Dermis microvascular lymphatic vessel endothelial cell (primary cell): Measurements from ENCODE around the gene ZNF503. TPM values are rescaled to one million over a fixed set of nuclear protein-coding genes. Genes with fewer than 3 reads are reported as not detected.
"Not testable (repeated sequence)": the region's sequence is repeated elsewhere in the genome, so short reads cannot be mapped to it uniquely, and the experiment has no call there.

Experiments used
- DNase-seq, 2 donors: peaks; one replicate each; pipeline versions ENCODE4 v3.0.0 to v3.0.0-alpha.2; 2010; ENCODE audit warnings: low read depth in 2 of 2
- total RNA-seq: library from RNA; depleted of rRNA; stranded (reverse); fragments of >200 nt; gene quantifications from 2 replicates; pipeline ENCODE4 v1.2.1, GENCODE V29; 2014

ZNF503 gene
- total RNA-seq, 1 donor from 2014 or later = 0.26 TPM

- DNase-seq = no peak
Observed at GRCh38 chr10:75395932-75396630, 5.5 kb downstream of the ZNF503 start.

DNA sequence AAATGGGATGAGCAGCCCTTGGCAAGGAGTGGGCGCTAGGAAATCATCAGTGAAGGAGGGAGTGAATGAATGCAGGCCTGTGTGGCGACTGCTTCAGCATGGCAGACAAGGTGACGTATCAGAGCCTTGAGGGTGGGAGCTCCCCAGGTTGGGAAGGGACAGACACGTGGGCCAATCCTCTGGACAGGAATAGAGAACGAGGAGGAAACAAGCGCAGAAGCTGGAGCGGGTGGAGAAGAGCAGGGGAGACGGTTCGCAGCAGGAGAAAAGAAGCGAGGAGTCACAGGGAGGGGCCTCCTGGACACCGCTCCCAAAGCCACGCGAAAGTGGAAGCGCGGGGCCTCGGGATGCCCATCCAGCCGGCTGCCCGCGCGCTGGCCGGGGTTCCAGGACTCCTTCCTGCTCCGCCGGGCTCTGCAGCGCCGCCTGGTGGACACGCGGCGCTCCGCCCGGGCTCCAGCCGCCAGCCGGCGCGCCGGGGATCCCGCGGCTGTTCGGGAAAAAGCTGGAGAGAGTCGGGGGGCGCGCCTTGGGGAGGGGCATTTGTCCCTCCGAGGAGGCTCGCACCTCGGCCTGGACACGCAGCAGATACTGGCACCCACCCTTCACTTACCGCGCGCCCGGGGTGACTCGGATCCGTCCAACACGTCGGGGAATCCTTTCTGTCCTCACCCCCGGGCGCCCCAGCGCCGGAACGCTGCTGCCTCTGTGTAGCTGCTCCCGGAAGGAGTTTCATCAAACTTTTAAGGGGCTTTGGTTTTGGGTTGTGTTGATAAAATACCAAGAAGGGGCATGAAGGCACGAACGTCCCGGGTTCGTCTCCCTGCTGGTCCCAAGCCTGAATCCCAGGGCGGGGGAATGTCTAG lies 6.3 kb downstream of the ZNF503 start:
- DNase-seq = peak in 1 of 2 donors; percentile 19

- DNase-seq = no peak
Observed at GRCh38 chr10:75394221-75394620, 7.3 kb downstream of the ZNF503 start.

DNA sequence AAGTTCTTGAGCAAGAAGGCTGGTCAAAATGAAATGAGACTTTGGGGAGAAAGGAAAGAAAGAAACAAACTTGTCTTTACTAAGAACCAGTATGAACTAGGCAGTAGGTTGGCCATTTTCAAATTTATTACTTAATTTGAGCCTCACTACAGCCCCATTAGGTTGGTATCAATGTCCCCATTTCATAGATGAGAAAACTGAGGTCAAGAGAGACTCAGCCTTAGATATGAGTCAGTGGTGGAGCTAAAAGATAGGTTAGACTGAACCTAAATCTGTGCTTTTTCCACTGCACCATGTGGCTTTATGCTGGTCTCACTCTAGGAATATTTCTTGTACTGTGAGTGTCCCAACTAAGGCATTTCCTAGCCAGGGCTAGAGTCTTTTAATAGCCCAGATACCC lies 8.8 kb downstream of the ZNF503 start:
- no peak for DNase-seq

- no peak for DNase-seq
Observed at GRCh38 chr10:75392271-75392670, 9.3 kb downstream of the ZNF503 start.

- no peak for DNase-seq
Observed at GRCh38 chr10:75390178-75390577, 11.4 kb downstream of the ZNF503 start.

DNA sequence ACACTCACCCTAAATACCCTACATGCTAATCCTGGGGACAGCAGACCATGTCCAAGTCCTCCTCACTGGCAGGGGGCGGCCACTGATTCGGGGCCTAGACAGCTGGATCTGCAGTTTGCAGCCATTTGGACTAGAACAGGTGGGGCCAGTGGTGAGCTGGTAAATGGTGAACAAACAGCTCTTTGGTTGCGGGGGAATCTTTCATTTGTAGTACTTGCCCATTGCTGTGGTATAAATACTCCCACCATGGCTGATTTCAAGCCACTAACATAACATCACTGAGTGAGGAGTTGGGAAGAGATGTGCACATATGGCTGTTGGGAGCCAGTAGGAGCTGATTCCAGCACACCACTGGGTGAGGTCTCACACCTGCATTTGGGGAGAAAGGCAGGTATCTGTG lies 13.5 kb downstream of the ZNF503 start:
- DNase-seq = no peak

- DNase-seq = no peak
Observed at GRCh38 chr10:75386128-75386527, 15.4 kb downstream of the ZNF503 start.

GRCh38 chr10:75379817-75380216 lies 21.7 kb downstream of the ZNF503 start:
- DNase-seq = no peak

DNA sequence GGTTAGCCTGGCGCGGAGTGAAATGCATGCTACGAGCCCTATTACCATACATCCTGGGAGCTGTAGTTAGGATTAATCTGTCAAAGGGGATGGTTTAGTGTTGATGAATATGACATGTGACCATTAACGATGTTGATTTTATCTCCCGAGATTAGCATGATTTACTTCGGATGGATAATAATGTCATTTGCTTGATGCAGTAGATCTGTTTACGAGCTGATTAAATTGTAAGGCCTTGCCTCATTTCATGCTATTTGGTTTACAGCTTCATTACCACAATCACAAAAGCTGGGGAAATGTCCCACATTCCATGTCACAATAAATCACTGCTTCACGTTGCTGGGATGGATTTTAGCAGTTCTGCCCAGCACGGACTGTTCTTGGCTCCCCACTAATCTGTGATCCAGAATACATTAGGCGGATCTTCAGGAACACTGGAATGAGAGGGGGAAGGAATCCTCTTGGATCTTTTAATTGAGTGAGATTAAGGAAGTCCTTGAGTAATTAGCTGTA lies 22.3 kb downstream of the ZNF503 start:
- no peak for DNase-seq

DNA sequence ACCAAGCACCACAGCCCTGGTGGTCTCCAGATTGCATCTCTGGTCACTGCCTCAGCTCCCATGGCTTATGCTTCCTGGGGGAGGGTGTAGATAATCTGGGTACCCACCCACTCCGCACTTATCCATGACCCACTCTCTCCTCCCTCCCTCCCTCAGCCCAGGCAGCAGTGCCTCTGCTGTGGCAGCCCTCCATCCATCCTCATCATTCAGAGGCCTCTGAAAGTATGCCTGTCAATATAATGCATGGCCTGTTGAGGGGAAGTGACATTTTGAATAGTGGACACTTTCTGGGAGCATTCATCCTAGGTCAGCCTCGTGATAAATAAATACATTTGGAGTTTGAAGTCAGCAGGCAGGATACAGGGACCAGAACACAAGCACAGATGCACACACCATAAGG lies 23.2 kb downstream of the ZNF503 start:
- DNase-seq = no peak

DNA sequence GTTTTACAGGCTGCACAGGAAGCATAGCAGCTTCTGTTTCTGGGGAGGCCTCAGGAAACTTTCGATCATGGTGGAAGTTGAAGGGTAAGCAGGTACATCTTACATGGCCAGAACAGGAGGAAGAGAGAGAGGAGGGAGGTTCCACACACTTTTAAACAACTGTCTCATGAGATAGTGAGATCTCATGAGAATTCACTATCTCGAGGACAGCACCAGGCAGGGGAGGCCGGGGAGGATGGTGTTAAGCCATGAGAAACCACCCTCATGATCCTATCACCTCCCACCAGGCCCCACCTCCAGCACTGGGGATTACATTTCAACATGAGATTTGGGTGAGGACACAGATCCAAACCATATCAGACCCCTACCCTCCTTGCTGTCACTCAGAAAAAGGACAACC lies 23.7 kb downstream of the ZNF503 start:
- DNase-seq = no peak

GRCh38 chr10:75375838-75376237 lies 25.7 kb downstream of the ZNF503 start:
- DNase-seq = no peak

GRCh38 chr10:75371010-75371409 lies 30.6 kb downstream of the ZNF503 start:
- DNase-seq = no peak

- not testable (repeated sequence) for DNase-seq
Observed at GRCh38 chr10:75369838-75370237, 31.7 kb downstream of the ZNF503 start.

GRCh38 chr10:75367901-75368300 lies 33.7 kb downstream of the ZNF503 start:
- no peak for DNase-seq

DNA sequence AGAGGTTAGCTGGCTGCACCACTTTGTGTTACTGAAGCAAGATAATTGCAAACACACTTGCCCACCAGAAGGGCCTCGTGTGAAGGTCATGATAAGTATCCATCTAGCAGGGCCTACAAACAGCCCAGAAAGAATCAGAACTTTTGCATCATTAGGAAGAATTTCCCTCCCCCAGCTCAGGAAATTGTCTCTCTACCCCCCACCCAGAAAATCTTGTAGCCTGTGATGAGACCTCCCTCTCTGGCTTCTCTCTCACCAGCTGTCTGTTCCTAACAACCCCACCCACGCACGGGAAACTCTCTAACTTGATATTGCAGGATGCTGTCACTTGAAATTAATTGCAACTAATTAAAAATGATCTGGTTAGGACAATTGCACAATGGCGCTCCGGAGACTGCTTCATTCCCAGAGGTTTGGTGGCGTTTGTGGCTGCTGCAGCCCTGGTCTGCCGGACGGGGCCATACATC lies 34.5 kb downstream of the ZNF503 start:
- no peak for DNase-seq

- no peak for DNase-seq
Observed at GRCh38 chr10:75363431-75363830, 38.1 kb downstream of the ZNF503 start.

GRCh38 chr10:75359876-75360275 lies 41.7 kb downstream of the ZNF503 start:
- not testable (repeated sequence) for DNase-seq

DNA sequence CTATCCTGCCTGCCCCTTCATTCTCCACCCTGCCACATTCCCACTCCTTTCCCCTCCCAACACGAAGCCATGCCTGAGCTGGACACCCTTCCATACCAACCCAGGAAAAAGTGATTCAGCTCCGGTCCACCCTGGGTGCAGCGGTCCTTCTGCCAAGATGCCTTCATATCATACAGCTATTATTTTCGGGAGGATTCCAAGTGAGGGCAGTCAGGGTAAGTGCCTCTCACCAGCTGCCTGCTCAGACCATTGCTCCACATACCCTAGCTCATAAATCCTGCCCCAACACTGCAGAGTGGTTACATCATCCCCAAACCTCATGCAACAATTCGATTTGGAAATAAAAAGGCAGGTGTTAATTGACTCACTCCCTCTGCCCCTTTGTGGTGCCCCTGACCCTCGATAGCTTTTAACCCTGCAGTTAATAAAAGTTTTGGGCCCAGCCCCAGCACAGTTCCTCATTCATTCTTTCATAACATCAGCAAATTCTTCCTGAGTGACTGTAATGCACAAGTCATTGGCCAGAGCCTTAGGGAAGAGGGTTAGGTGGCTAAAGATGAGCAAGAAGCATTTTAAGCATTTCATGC lies 42.6 kb downstream of the ZNF503 start:
- DNase-seq = no peak

- no peak for DNase-seq
Observed at GRCh38 chr10:75358132-75358531, 43.4 kb downstream of the ZNF503 start.

GRCh38 chr10:75357500-75357899 lies 44.1 kb downstream of the ZNF503 start:
- DNase-seq = no peak
